SW480 (cell line): ENCODE measurements around the gene SLC29A2.
"Not testable (repeated sequence)": the region's sequence is repeated elsewhere in the genome, so short reads cannot be mapped to it uniquely, and the experiment has no call there.

Experiments
- DNase-seq: peaks from one replicate; pipeline ENCODE4 v3.0.0-alpha.2; 2016; ENCODE audit warnings: low spot score

SLC29A2 gene

GRCh38 chr11:66384316-66384715 lies 12.8 kb upstream of the SLC29A2 start:
- DNase-seq: not testable (repeated sequence)

DNA sequence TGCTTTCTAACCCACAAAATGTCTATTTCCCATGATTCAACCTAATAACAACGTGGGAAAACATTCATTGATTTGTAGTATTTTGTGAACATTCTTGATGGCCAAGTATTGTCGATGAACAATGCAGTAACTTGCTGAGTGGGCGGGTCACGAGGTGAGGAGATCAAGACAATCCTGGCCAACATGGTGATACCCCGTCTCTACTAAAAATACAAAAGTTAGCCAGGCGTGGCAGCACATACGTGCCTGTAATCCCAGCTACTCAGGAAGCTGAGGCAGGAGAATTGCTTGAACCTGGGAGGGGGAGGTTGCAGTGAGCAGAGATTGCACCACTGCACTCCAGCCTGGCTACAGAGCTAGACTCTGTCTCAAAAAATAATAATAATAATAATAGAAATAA lies 8.7 kb upstream of the SLC29A2 start:
- DNase-seq: not testable (repeated sequence)

DNA sequence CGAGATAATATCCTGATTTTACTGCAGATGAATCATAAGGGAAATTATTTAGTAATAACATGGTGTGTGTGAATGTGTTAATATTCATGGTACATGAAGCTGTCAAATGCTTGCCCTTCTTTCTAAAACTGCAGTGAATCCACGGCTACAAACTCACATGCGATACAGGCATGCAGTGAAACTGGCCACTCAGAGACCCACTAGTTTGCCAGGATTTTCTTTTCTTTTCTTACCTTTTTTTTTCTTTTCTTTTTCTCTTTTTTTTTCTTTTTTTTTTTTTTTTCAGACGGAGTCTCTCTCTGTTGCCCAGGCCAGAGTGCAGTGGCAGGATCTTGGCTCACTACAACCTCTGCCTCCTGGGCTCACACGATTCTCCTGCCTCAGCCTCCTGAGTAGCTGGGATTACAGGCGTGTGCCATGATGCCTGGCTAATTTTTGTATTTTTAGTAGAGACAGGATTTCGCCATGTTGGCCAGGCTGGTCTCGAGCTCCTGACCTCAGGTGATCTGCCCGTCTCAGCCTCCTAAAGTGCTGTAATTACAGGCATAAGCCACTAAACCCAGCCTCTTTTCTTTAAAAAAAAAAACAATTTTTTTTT lies 2.2 kb upstream of the SLC29A2 start:
- not testable (repeated sequence) for DNase-seq

DNA sequence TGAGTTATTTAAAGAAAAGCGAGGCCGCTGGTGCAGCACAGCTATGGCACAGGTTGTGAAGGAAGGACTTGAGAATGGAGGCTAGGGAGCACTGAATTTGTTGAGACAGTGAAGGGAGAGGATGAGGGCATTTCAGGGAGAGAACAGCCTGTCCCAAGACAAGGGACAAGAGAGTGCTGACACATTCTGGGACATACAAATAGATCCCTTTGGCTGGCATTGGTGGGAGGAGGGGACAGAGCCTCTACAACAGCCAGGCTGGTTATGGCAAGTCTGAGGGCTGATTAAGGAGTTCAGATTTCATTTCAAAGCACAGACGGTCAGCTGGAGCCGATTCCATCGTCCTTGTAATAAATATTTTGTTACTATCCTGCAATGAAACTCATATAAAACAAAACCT lies 1.7 kb upstream of the SLC29A2 start:
- no peak for DNase-seq

DNA sequence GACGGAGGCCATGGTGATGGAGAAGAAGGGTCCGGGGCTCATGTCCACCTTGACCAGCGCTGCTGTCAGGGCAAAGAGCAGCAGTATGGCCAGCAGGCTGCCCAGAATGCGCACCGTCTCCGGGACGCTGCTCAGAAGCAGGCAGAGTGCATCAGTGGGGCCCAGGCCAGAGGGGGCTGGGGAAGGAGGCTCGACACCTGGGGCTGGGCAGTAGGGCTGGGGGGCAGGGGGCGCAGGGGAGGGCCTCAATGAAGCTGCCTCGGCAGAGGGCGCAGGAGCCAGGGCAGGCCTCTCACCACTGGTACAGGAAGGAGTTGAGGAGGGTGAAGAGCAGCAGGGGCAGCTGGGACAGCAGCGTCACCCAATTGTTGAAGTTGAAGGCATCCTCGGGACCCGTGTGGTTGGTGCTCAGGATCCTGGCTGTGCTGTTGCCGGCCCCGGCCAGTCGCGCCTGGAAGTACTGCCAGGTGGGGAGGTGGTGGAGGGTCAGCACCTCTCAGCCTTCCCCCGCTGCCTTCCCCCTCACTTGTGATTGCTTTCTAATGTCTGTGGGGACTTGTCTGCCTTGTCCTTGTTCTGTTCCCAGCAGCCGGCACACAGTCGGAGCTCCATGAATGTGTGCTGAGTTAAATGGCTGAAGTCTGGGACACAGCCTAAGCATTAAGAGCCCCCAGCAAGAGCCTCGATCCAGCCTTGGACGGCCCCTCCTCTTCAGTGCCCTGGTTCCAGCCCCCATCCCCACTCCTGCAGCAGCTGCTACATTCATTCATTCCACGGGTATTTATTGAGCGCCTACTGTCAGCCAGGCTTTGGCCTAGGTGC lies 2.3 kb downstream of the SLC29A2 start:
- DNase-seq: no peak

GRCh38 chr11:66368484-66368883 lies 3.1 kb downstream of the SLC29A2 start:
- no peak for DNase-seq

DNA sequence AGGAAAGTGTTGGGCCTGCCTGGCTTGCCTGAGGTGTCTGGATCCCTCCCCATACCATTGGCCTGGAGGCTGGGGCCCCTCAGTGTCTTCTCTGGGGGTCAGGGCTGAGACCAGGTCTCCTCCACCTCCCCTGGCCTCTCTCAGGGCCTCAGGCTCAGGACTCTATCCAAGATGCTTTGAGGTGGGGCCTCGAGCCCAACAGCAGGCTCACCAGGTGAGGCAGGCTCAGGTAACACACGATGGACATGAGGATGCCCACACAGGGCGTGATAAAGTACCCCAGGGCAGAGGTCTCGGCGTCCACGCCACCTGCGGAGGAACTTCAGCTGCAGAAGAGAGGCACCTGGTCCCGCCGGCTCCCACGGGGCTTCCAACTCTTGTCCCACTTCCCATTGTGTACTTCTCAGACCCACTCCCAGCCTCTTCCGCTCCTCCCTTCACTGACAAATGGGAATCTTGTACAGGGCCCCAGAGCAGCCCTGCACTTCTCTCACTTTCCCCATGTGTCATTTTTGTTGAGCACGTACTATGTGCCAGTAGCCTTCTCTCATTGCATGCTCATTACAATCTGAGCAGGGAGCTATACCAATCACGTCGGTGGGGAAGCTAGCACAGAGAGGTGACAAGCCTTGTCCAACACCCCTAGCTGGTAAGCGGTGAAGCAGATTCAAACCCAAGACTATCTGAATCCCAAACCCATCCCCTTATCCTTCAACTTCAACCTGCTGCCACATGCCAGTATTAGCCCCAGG lies 3.8 kb downstream of the SLC29A2 start:
- DNase-seq: no peak

GRCh38 chr11:66366844-66367477 lies 4.6 kb downstream of the SLC29A2 start:
- DNase-seq: no peak

DNA sequence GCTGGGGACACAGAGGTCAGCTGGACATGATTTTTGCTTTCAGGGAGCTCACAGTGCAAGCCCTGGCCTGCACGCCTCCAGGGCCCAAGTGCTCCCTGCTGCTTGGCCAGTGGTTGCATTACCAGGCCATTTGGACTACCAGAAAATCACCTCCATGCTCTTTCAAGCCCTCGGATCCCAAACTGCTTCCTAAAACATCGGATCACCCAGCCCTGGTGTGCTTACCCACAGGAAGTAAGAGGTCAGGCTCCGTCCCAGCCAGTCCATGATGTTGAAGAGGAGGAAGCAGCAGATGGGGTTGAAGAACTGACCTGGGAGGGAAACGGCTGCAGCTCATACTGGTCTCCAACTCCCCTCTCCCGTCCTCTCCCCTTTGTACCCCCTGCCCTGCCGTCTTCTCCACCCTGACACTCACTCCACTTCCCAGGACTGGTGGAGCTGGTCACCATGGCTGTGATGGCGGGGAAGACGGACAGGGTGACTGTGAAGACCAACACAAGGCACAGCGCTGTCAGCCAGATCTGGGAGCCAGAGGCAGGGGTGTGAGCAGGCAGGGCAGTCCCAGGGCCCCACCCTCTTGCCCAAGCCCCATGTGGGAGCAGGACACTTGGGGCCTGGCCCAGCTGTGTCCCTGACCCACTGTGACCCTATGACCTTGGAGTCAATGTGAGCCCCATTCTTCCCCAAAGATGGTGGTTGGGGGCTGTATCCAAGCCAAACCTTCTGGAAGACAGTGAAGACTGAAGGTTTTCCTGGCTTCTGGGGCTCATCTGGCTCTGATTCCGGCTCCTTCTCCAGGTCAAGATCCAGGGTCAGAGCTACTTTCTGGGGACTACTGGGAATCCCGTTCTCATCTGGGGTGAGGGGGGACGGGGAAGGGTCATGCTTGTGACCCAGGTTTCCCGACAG lies 5.6 kb downstream of the SLC29A2 start:
- no peak for DNase-seq

GRCh38 chr11:66365166-66365565 lies 6.4 kb downstream of the SLC29A2 start:
- no peak for DNase-seq

DNA sequence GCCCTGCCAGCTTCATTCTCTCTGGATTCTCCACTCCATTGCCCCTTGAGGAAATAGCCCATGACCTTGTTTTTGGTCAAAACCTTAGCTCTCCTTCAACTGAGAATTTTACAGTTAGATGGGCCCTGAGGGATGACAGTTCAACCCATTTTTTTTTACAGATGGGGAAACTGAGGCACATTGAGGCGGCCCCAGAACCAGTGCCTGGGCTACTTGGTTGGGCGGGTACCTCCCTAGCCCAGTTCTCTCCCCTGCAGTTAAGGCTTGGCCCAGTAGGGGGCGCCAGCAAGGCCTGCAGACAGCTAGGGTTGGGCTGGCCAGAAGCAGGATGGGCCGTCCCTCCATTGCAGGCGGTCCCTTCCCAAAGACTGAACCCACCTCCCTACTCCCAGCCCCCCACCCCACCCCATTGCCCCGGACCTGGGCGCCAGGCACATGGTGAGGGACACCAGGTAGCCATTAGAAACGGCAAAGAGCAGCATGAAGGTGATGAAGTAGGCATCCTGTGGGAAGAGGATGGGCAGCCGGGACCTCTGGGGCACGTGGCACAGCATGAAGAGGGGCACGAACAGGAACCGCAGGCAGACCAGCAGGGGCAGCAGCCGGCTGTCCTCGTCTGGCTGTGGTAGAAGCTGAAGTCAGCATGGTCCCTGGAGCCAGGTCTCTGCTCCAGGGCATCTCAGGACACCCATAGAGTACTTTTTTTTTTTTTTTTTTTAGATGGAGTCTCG lies 7.6 kb downstream of the SLC29A2 start:
- DNase-seq: no peak

- no peak for DNase-seq
These were observed 8.4 kb downstream of the SLC29A2 start for GRCh38 chr11:66363187-66363601.

- DNase-seq: no peak
These were observed 8.9 kb downstream of the SLC29A2 start for GRCh38 chr11:66362481-66363147.

- DNase-seq: no peak
These were observed 10.0 kb downstream of the SLC29A2 start for GRCh38 chr11:66361502-66361941.

DNA sequence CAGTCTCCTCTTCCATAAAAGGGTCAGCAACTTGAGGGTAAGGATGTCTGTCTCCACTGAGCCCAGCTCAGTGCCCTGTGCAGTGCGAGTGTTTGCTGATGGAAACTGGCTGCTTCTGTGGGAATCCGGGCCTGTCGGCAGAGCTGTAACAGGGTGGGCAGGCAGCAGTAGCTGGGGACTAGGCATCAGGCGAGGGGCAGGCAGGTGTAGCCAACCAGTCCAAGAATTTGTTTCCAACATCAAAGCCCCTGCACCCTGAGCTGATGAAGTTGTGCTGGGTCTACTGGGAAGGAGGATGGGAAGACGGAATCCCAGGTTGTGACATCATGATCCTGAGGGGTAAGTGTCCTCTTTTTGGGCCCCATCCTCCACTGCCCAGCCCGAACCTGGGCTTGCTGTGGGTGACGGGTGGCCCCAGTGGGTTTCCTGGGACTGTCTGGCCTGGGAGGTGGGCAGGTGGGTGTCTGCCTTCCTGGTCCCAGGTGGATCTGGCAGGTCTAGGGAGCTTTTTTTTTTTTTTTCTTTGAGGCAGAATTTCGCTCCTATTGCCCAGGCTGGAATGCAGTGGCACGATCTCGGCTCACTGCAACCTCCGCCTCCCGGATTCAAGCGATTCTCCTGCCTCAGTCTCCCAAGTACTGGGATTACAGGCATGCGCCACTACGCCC lies 11.0 kb downstream of the SLC29A2 start:
- DNase-seq: no peak

GRCh38 chr11:66359662-66360087 lies 11.9 kb downstream of the SLC29A2 start:
- DNase-seq: no peak

GRCh38 chr11:66350560-66351235 lies 20.9 kb downstream of the SLC29A2 start:
- not testable (repeated sequence) for DNase-seq

DNA sequence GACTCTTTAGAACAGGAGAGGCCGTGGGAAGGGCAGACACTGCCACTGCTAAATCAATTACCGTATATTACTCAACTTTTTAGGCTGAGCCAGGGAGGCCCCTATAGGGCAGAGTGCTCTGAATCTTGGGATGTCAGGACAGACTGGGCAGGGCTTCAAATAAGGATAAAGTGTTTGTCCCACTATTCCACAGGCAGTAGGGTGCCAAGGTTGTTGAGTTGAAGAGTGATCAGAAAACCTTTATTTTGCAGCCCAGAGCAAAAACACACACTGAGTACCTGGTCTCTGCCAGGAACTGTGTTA lies 22.5 kb downstream of the SLC29A2 start:
- DNase-seq: no peak
